HL-60 (cell line): ENCODE measurements around the gene CTRB1.

Experiments used
- DNase-seq, 2 experiments: peaks; one replicate each; pipeline ENCODE4 v3.0.0-alpha.2; 2010 to 2020; ENCODE audit warnings: low read depth in 1 of 2, low spot score in 1 of 2
- H3K27ac ChIP-seq: fragments of 250-450 bp; sonication (Bioruptor Pico); replicated peaks from 2 replicates; pipeline ENCODE4 v1.5.1; 2020; ENCODE audit warnings: mild to moderate bottlenecking, moderate library complexity
- H3K27me3 ChIP-seq: fragments of 250-450 bp; sonication (Bioruptor Pico); 2 replicates; pipeline ENCODE4 v1.5.1; 2021; ENCODE audit warnings: mild to moderate bottlenecking, moderate library complexity; ENCODE audit not compliant: insufficient read depth, poor library complexity, severe bottlenecking
- H3K4me3 ChIP-seq: replicated peaks from 2 replicates; pipeline ENCODE4 v1.5.1; 2011; ENCODE audit warnings: mild to moderate bottlenecking, control low read depth, low read length; ENCODE audit not compliant: insufficient read depth
- GABPA ChIP-seq: IDR thresholded peaks from 2 replicates; pipeline ENCODE4 v1.6.1; 2012; ENCODE audit warnings: low read depth
- POLR2AphosphoS5 ChIP-seq: IDR thresholded peaks from 2 replicates; pipeline ENCODE4 v1.6.1; 2012; ENCODE audit warnings: low read depth
- SPI1 ChIP-seq: IDR thresholded peaks from 2 replicates; pipeline ENCODE4 v1.6.1; 2012; ENCODE audit warnings: low read depth, mild to moderate bottlenecking, borderline replicate concordance
- TF ChIP-seq, protein P1 (sequence below): IDR thresholded peaks from 2 replicates; pipeline ENCODE4 v1.6.1; 2012; ENCODE audit warnings: low read depth; ENCODE audit not compliant: insufficient replicate concordance
- TF ChIP-seq, protein P2 (sequence below): IDR thresholded peaks from one replicate; pipeline ENCODE4 v1.5.1; 2011; ENCODE audit warnings: low read length, control low read depth, inconsistent platforms; ENCODE audit not compliant: insufficient read depth

Gene CTRB1

DNA sequence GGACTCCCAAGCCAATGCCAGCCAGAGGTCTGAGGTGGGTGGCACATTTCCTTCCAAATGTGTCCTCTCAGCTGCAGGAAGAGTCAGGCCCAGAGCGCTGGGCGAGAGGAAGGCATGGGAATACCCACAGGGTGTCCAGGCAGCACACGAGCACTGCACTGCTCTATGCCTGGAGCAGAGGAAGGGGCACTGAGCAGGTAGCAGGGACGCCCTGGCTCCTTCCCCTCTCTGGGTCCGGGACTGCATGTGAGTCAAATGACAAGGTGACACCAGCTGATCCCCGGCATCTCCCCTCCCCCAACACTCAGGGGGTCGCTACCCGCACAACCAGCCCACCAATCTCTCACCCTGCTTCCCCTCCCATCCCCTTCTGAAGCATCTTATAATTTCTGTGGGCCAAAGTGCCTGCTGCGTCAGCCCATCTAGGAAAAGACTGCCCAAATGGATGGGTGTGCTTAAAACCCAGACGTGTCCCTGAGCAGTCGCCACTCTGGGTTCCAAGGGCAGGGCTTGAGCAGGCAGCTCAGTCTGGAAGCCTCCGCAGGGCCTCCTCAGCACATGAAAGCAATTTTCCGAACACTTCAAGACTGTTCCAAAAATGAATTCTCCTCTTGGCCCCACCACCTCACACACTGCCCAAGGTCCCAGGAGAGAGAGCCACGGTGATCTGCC lies 44.6 kb downstream of the CTRB1 start:
- DNase-seq, result no peak
- no peak overlapping the region for H3K27ac ChIP-seq
- TF ChIP-seq, protein P1, sequence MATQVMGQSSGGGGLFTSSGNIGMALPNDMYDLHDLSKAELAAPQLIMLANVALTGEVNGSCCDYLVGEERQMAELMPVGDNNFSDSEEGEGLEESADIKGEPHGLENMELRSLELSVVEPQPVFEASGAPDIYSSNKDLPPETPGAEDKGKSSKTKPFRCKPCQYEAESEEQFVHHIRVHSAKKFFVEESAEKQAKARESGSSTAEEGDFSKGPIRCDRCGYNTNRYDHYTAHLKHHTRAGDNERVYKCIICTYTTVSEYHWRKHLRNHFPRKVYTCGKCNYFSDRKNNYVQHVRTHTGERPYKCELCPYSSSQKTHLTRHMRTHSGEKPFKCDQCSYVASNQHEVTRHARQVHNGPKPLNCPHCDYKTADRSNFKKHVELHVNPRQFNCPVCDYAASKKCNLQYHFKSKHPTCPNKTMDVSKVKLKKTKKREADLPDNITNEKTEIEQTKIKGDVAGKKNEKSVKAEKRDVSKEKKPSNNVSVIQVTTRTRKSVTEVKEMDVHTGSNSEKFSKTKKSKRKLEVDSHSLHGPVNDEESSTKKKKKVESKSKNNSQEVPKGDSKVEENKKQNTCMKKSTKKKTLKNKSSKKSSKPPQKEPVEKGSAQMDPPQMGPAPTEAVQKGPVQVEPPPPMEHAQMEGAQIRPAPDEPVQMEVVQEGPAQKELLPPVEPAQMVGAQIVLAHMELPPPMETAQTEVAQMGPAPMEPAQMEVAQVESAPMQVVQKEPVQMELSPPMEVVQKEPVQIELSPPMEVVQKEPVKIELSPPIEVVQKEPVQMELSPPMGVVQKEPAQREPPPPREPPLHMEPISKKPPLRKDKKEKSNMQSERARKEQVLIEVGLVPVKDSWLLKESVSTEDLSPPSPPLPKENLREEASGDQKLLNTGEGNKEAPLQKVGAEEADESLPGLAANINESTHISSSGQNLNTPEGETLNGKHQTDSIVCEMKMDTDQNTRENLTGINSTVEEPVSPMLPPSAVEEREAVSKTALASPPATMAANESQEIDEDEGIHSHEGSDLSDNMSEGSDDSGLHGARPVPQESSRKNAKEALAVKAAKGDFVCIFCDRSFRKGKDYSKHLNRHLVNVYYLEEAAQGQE, result no peak
- TF ChIP-seq POLR2AphosphoS5 (no peak), GABPA (no peak), SPI1 (no peak)
- TF ChIP-seq, protein P2, sequence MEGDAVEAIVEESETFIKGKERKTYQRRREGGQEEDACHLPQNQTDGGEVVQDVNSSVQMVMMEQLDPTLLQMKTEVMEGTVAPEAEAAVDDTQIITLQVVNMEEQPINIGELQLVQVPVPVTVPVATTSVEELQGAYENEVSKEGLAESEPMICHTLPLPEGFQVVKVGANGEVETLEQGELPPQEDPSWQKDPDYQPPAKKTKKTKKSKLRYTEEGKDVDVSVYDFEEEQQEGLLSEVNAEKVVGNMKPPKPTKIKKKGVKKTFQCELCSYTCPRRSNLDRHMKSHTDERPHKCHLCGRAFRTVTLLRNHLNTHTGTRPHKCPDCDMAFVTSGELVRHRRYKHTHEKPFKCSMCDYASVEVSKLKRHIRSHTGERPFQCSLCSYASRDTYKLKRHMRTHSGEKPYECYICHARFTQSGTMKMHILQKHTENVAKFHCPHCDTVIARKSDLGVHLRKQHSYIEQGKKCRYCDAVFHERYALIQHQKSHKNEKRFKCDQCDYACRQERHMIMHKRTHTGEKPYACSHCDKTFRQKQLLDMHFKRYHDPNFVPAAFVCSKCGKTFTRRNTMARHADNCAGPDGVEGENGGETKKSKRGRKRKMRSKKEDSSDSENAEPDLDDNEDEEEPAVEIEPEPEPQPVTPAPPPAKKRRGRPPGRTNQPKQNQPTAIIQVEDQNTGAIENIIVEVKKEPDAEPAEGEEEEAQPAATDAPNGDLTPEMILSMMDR, result no peak
- H3K27me3 ChIP-seq, result peaks cover 58% of the 10 kb centered on the region
- H3K4me3 ChIP-seq, result no peak overlapping the region

DNA sequence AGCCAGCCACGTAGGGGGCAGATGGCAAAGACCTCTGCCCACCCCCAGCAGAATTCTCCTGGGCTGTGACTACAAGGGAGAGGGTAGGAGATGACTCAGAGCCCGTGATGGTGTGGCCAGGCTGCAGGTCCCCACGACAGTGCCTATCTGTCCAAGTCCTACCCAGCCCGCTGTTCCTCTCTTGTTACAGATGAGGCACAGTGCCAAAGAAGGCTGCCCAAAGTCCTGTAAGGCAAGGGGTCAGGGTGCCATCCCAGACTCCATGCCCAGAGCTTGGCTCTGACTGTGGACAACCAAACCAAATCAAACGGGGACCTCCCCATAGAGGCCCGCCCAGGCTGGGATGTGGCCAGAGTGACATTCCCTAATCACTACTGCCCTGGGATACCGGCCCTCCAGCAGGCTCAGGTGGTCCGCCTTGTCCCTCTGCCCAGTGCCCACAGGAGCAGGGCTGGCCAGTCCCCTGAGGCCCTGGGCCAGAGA lies 45.2 kb downstream of the CTRB1 start:
- no peak overlapping the region for H3K27ac ChIP-seq
- TF ChIP-seq, protein P1, result no peak
- TF ChIP-seq SPI1 (no peak), GABPA (no peak), POLR2AphosphoS5 (no peak)
- TF ChIP-seq, protein P2, result no peak
- no peak overlapping the region for H3K4me3 ChIP-seq
- peaks cover 54% of the 10 kb centered on the region for H3K27me3 ChIP-seq
- no peak for DNase-seq

DNA sequence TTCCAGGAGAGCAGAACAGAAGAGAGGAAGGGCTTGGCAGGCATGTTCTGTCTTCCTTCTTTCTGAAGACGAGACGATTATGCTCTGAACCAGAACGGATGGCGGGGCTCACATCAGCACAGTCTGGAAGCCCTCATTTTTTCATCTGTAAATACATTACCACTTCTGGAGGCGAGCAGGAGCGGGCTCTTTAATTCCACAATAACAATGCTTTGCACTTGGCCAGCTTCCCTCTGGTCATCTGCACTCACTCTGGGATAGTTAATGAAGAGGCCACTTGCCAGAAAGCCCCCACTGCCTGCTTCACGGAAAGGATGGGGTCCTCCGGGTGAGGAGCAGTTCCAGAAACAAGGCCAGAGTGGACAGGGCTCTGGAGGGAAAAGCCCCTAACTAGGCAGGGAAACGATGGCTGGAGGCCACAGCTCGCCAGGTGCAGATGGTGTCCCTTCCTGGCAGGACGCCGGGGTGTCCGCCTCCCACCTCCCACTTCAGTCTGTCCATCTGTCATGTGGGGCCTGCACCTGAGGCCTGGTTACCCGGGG lies 45.7 kb downstream of the CTRB1 start:
- Histone ChIP-seq H3K4me3 (no peak overlapping the region), H3K27me3 (peaks cover 51% of the 10 kb centered on the region), H3K27ac (no peak overlapping the region)
- no peak for DNase-seq
- TF ChIP-seq, protein P1, result no peak
- TF ChIP-seq SPI1, result no peak
- TF ChIP-seq, protein P2, result no peak
